ENCODE results near the gene CEP97.

- TF ChIP-seq CTCF (IDR thresholded peaks at IDR 0.05) (no peak), POLR2A (IDR thresholded peaks at IDR 0.05) (no peak)
Measured at GRCh38 chr3:101709126-101709525, 15.3 kb upstream of the CEP97 start.

Measured in heart left ventricle (tissue), 13 donors.